HEK293 (cell line): Measurements from ENCODE around the gene TFRC.
"Not testable (repeated sequence)": the region's sequence is repeated elsewhere in the genome, so short reads cannot be mapped to it uniquely, and the experiment has no call there.

Experiments used
- CTCF ChIA-PET: fragments of 350-600 bp; formaldehyde crosslinking; extraction: SDS; loops from one replicate; lab custom pipeline; 2021; ENCODE audit warnings: antibody characterized with exemption; lab: Yijun Ruan, JAX
- POLR2A ChIA-PET: fragments of 300-600 bp; formaldehyde crosslinking; extraction: SDS; loops from one replicate; lab custom pipeline; 2020; ENCODE audit warnings: antibody characterized with exemption, inconsistent platforms; lab: Yijun Ruan, JAX
- H3K27ac ChIP-seq: fragments of 200-500 bp; sonication (Bioruptor generic); 2 replicates; pipeline ENCODE4 v1.5.1; 2014; ENCODE audit warnings: low read depth, low read length, control low read depth, inconsistent platforms; ENCODE audit errors: extremely low read depth
- H3K36me3 ChIP-seq, 2 experiments: fragments of 200-500 bp in 1 of 2; sonication (Bioruptor generic) in 1 of 2; 1 replicate in 1 of 2; 2 replicates in 1 of 2; pipeline ENCODE4 v1.5.1; 2014 to 2017; ENCODE audit warnings: inconsistent platforms in 2 of 2, low read length in 2 of 2; ENCODE audit not compliant: control insufficient read depth in 2 of 2, insufficient read depth in 1 of 2
- H3K4me1 ChIP-seq: fragments of 200-500 bp; sonication (Bioruptor generic); 2 replicates; pipeline ENCODE4 v1.5.1; 2014; ENCODE audit warnings: mild to moderate bottlenecking, low read length, inconsistent platforms; ENCODE audit not compliant: control insufficient read depth, insufficient read depth
- H3K4me3 ChIP-seq: 2 replicates; pipeline ENCODE4 v1.5.1; 2011; ENCODE audit warnings: low read depth, mild to moderate bottlenecking, control low read depth, low read length, moderate library complexity
- H3K9me3 ChIP-seq: fragments of 200-500 bp; sonication (Bioruptor generic); 2 replicates; pipeline ENCODE4 v1.5.1; 2014; ENCODE audit warnings: low read depth, low read length, inconsistent platforms; ENCODE audit not compliant: control insufficient read depth, insufficient read depth
- IKZF3 ChIP-seq: fragments of 450-650 bp; IDR thresholded peaks from 2 replicates; pipeline ENCODE4 v1.5.0; 2018; ENCODE audit warnings: missing biosample characterization, mild to moderate bottlenecking, missing genetic modification characterization, moderate library complexity
- KLF16 ChIP-seq: fragments of 450-650 bp; formaldehyde crosslinking; IDR thresholded peaks from 2 replicates; pipeline ENCODE4 v1.5.1; 2017; ENCODE audit warnings: missing biosample characterization, missing genetic modification characterization
- REPIN1 ChIP-seq: fragments of 450-650 bp; formaldehyde crosslinking; IDR thresholded peaks from 2 replicates; pipeline ENCODE4 v1.5.1; 2017; ENCODE audit warnings: missing biosample characterization, missing genetic modification characterization, low read depth
- TRIM28 ChIP-seq: IDR thresholded peaks from 2 replicates; pipeline ENCODE4 v1.6.1; 2011; ENCODE audit warnings: low read length, control low read depth, borderline replicate concordance
- ZBTB8A ChIP-seq: fragments of 450-650 bp; formaldehyde crosslinking; IDR thresholded peaks from 2 replicates; pipeline ENCODE4 v1.5.1; 2016; ENCODE audit warnings: missing biosample characterization, missing genetic modification characterization
- ZFHX2 ChIP-seq: fragments of 450-650 bp; formaldehyde crosslinking; conservative IDR thresholded peaks from 2 replicates; pipeline ENCODE4 v1.5.1; 2016; ENCODE audit warnings: missing biosample characterization, missing genetic modification characterization
- ZFP3 ChIP-seq: fragments of 450-650 bp; formaldehyde crosslinking; IDR thresholded peaks from 2 replicates; pipeline ENCODE4 v1.5.1; 2016; ENCODE audit warnings: low read depth, missing biosample characterization, missing genetic modification characterization
- ZFP69B ChIP-seq: fragments of 450-650 bp; formaldehyde crosslinking; IDR thresholded peaks from 2 replicates; pipeline ENCODE4 v1.5.1; 2016; ENCODE audit warnings: missing biosample characterization, missing genetic modification characterization
- ZNF140 ChIP-seq: fragments of 450-650 bp; formaldehyde crosslinking; IDR thresholded peaks from 2 replicates; pipeline ENCODE4 v1.5.1; 2016; ENCODE audit warnings: missing biosample characterization, missing genetic modification characterization
- ZNF174 ChIP-seq: fragments of 450-650 bp; formaldehyde crosslinking; IDR thresholded peaks from 2 replicates; pipeline ENCODE4 v1.5.0; 2017; ENCODE audit warnings: missing biosample characterization, mild to moderate bottlenecking, missing genetic modification characterization
- ZNF214 ChIP-seq: fragments of 450-650 bp; formaldehyde crosslinking; IDR thresholded peaks from 2 replicates; pipeline ENCODE4 v1.5.1; 2017; ENCODE audit warnings: missing biosample characterization, mild to moderate bottlenecking, missing genetic modification characterization, borderline replicate concordance
- ZNF239 ChIP-seq: fragments of 450-650 bp; formaldehyde crosslinking; IDR thresholded peaks from 2 replicates; pipeline ENCODE4 v1.5.1; 2016; ENCODE audit warnings: missing biosample characterization, missing genetic modification characterization
- ZNF366 ChIP-seq: fragments of 450-650 bp; formaldehyde crosslinking; conservative IDR thresholded peaks from 2 replicates; pipeline ENCODE4 v1.5.1; 2016; ENCODE audit warnings: missing biosample characterization, missing genetic modification characterization
- ZNF391 ChIP-seq: fragments of 450-650 bp; formaldehyde crosslinking; IDR thresholded peaks from 2 replicates; pipeline ENCODE4 v1.5.1; 2016; ENCODE audit warnings: low read depth, missing biosample characterization, missing genetic modification characterization, borderline replicate concordance
- ZNF510 ChIP-seq: fragments of 450-650 bp; formaldehyde crosslinking; IDR thresholded peaks from 2 replicates; pipeline ENCODE4 v1.5.1; 2018; ENCODE audit warnings: mild to moderate bottlenecking, missing genetic modification characterization, missing biosample characterization; ENCODE audit not compliant: insufficient replicate concordance
- ZNF626 ChIP-seq: fragments of 450-650 bp; sonication (Bioruptor Pico); formaldehyde crosslinking; IDR thresholded peaks from 2 replicates; pipeline ENCODE4 v1.5.1; 2018; ENCODE audit warnings: missing biosample characterization, missing genetic modification characterization, inconsistent platforms
- ZNF707 ChIP-seq: fragments of 450-650 bp; formaldehyde crosslinking; IDR thresholded peaks from 2 replicates; pipeline ENCODE4 v1.5.1; 2016; ENCODE audit warnings: missing biosample characterization, missing genetic modification characterization
- TF ChIP-seq, protein P1 (sequence below): fragments of 450-650 bp; formaldehyde crosslinking; IDR thresholded peaks from 2 replicates; pipeline ENCODE4 v1.5.1; 2016; ENCODE audit warnings: missing biosample characterization, missing genetic modification characterization
- TF ChIP-seq, protein P2 (sequence below): fragments of 450-650 bp; formaldehyde crosslinking; IDR thresholded peaks from 2 replicates; pipeline ENCODE4 v1.5.1; 2016; ENCODE audit warnings: missing biosample characterization, missing genetic modification characterization, borderline replicate concordance
- TF ChIP-seq, protein P3 (sequence below): fragments of 450-650 bp; formaldehyde crosslinking; IDR thresholded peaks from 2 replicates; pipeline ENCODE4 v1.5.1; 2016; ENCODE audit warnings: missing biosample characterization, missing genetic modification characterization
- TF ChIP-seq, protein P4 (sequence below): IDR thresholded peaks from 2 replicates; pipeline ENCODE4 v1.6.1; 2011; ENCODE audit warnings: mild to moderate bottlenecking, low read depth, low read length, borderline replicate concordance
- TF ChIP-seq, protein P5 (sequence below): fragments of 450-650 bp; formaldehyde crosslinking; IDR thresholded peaks from 2 replicates; pipeline ENCODE4 v1.5.1; 2016; ENCODE audit warnings: missing biosample characterization, missing genetic modification characterization

TFRC gene

DNA sequence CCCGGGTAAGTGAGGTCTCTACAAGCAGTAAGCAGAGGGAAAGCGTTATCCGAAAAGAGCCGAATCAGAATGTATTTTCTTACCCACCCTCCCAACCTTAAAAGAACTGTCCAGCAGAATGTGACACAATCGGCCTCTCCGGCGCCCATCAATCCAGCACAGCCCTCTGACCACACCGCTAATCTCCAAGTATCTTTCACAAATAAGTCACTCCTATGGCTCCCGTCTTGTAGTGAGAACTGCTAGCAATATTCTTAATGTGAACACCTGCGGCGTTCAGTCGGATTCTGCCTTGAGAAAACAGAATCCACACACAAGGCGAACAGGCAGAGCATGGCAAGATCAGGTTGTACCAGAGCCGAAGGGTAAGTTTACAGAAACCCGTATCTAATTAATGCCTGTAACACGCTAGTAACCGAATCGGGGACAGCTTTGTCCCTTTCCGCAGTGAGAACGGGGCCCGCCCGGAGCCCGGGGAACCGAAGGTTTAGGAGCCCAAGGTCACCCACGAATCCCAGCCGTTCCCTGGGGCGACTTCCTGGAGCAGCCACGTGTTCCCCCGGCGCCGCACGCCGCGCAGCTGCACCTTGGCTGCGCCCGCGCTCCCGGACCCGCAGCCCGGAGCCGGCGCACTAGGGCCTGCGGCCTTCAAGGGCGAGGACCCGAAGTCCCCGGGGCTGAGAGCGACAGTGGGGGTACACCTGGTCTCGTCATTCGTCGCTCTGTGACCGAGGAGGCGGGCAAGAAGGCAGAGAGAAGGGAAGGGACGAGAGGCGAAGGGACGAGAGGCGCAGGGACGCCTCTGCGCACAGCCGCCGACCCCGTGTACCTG is 672 bp downstream of the TFRC start (continued):
- TF ChIP-seq ZNF366 (tag by site-specific recombination) (no peak), ZNF391 (tag by site-specific recombination) (no peak), ZNF510 (no peak), ZNF214 (tag by site-specific recombination) (no peak), ZFHX2 (tag by site-specific recombination) (no peak), TRIM28 (no peak), ZFP3 (tag by site-specific recombination) (no peak), ZFP69B (tag by site-specific recombination) (no peak), ZNF239 (tag by site-specific recombination) (no peak), REPIN1 (no peak), ZNF626 (tag by site-specific recombination) (no peak), ZNF140 (tag by site-specific recombination) (no peak), ZBTB8A (tag by site-specific recombination) (0 out of 2 replicates have a peak, but pooled peaks have one; percentile 3), IKZF3 (tag by site-specific recombination) (peak; percentile 33; the same call in 1 of the 2 replicates), ZNF707 (tag by site-specific recombination) (no peak), ZNF174 (tag by site-specific recombination) (no peak), KLF16 (tag by site-specific recombination) (no peak)
- TF ChIP-seq, protein P1, sequence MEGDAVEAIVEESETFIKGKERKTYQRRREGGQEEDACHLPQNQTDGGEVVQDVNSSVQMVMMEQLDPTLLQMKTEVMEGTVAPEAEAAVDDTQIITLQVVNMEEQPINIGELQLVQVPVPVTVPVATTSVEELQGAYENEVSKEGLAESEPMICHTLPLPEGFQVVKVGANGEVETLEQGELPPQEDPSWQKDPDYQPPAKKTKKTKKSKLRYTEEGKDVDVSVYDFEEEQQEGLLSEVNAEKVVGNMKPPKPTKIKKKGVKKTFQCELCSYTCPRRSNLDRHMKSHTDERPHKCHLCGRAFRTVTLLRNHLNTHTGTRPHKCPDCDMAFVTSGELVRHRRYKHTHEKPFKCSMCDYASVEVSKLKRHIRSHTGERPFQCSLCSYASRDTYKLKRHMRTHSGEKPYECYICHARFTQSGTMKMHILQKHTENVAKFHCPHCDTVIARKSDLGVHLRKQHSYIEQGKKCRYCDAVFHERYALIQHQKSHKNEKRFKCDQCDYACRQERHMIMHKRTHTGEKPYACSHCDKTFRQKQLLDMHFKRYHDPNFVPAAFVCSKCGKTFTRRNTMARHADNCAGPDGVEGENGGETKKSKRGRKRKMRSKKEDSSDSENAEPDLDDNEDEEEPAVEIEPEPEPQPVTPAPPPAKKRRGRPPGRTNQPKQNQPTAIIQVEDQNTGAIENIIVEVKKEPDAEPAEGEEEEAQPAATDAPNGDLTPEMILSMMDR (tag by site-specific recombination), result no peak
- TF ChIP-seq, protein P2, sequence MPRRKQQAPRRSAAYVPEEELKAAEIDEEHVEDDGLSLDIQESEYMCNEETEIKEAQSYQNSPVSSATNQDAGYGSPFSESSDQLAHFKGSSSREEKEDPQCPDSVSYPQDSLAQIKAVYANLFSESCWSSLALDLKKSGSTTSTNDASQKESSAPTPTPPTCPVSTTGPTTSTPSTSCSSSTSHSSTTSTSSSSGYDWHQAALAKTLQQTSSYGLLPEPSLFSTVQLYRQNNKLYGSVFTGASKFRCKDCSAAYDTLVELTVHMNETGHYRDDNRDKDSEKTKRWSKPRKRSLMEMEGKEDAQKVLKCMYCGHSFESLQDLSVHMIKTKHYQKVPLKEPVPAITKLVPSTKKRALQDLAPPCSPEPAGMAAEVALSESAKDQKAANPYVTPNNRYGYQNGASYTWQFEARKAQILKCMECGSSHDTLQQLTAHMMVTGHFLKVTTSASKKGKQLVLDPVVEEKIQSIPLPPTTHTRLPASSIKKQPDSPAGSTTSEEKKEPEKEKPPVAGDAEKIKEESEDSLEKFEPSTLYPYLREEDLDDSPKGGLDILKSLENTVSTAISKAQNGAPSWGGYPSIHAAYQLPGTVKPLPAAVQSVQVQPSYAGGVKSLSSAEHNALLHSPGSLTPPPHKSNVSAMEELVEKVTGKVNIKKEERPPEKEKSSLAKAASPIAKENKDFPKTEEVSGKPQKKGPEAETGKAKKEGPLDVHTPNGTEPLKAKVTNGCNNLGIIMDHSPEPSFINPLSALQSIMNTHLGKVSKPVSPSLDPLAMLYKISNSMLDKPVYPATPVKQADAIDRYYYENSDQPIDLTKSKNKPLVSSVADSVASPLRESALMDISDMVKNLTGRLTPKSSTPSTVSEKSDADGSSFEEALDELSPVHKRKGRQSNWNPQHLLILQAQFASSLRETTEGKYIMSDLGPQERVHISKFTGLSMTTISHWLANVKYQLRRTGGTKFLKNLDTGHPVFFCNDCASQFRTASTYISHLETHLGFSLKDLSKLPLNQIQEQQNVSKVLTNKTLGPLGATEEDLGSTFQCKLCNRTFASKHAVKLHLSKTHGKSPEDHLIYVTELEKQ, result no peak
- TF ChIP-seq, protein P3, sequence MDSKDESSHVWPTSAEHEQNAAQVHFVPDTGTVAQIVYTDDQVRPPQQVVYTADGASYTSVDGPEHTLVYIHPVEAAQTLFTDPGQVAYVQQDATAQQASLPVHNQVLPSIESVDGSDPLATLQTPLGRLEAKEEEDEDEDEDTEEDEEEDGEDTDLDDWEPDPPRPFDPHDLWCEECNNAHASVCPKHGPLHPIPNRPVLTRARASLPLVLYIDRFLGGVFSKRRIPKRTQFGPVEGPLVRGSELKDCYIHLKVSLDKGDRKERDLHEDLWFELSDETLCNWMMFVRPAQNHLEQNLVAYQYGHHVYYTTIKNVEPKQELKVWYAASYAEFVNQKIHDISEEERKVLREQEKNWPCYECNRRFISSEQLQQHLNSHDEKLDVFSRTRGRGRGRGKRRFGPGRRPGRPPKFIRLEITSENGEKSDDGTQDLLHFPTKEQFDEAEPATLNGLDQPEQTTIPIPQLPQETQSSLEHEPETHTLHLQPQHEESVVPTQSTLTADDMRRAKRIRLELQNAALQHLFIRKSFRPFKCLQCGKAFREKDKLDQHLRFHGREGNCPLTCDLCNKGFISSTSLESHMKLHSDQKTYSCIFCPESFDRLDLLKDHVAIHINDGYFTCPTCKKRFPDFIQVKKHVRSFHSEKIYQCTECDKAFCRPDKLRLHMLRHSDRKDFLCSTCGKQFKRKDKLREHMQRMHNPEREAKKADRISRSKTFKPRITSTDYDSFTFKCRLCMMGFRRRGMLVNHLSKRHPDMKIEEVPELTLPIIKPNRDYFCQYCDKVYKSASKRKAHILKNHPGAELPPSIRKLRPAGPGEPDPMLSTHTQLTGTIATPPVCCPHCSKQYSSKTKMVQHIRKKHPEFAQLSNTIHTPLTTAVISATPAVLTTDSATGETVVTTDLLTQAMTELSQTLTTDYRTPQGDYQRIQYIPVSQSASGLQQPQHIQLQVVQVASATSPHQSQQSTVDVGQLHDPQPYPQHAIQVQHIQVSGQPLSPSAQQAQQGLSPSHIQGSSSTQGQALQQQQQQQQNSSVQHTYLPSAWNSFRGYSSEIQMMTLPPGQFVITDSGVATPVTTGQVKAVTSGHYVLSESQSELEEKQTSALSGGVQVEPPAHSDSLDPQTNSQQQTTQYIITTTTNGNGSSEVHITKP (tag by site-specific recombination), result no peak
- TF ChIP-seq, protein P4, sequence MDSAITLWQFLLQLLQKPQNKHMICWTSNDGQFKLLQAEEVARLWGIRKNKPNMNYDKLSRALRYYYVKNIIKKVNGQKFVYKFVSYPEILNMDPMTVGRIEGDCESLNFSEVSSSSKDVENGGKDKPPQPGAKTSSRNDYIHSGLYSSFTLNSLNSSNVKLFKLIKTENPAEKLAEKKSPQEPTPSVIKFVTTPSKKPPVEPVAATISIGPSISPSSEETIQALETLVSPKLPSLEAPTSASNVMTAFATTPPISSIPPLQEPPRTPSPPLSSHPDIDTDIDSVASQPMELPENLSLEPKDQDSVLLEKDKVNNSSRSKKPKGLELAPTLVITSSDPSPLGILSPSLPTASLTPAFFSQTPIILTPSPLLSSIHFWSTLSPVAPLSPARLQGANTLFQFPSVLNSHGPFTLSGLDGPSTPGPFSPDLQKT, result no peak
- TF ChIP-seq, protein P5, sequence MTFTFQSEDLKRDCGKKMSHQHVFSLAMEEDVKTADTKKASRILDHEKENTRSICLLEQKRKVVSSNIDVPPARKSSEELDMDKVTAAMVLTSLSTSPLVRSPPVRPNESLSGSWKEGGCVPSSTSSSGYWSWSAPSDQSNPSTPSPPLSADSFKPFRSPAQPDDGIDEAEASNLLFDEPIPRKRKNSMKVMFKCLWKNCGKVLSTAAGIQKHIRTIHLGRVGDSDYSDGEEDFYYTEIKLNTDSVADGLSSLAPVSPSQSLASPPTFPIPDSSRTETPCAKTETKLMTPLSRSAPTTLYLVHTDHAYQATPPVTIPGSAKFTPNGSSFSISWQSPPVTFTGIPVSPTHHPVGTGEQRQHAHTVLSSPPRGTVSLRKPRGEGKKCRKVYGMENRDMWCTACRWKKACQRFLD (tag by site-specific recombination), result peak; percentile 56
- TF ChIP-seq, all 188 proteins: peak for 8

DNA sequence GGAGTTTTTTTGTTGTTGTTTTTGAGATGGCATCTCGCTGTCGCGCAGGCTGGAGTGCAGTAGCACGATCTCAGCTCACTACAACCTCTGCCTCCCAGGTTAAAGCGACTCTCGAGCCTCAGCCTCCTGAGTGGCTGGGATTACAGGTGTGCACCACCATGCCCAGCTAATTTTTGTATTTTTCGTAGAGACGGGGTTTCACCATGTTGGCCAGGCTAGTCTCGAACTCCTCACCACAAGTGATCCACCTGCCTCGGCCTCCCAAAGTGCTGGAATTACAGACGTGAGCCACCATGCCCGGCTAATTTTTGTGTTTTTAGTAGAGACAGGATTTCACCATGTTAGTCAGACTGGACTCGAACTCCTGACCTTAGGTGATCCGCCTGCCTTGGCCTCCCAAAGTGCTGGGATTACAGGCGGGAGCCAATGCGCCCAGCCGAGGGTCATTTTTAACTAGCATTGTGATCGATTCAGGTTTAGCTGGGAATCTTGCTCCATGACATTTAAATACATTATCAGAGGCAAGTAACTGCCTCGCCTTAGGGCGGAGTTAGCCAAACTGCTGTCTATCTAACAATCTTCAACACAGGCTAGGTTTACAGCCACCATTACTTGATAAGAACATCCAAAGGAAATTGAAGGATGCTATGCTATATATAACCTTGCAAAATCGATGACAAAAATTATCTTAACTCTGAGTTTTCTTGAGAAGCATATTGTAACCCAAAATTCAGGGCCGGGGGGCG is 1.6 kb downstream of the TFRC start:
- H3K9me3 ChIP-seq, H3K27ac ChIP-seq, H3K4me1 ChIP-seq, POLR2A ChIA-PET: not testable (repeated sequence)
- Histone ChIP-seq H3K36me3 (peaks cover 3 to 12% of the 10 kb centered on the region in 2 experiments), H3K4me3 (peak overlapping the region; percentile 89)
- CTCF ChIA-PET, result interaction anchor here (0.6 kb wide), 1 partner anchor 491 kb away, joined by 3 read pairs; no protein-coding TSS in a partner anchor
